Cerebellar nuclear complex (tissue), 1 donor: Measurements from ENCODE around the gene TMEM181.
"Not testable (repeated sequence)": the region's sequence is repeated elsewhere in the genome, so short reads cannot be mapped to it uniquely, and the experiment has no call there.

ENCODE experiments used
- DNase-seq, 2 experiments: peaks; one replicate each; lab custom pipeline; 2025; lab: John Stamatoyannopoulos, UW

TMEM181 gene

GRCh38 chr6:158660333-158660754, 100.5 kb downstream of the TMEM181 start:
- no peak for DNase-seq

- no peak for DNase-seq
Observed at GRCh38 chr6:158661156-158661685, 101.3 kb downstream of the TMEM181 start.

GRCh38 chr6:158662607-158662953, 102.7 kb downstream of the TMEM181 start:
- DNase-seq, result no peak

- DNase-seq, result no peak
Observed at GRCh38 chr6:158662954-158663624, 103.2 kb downstream of the TMEM181 start.

DNA sequence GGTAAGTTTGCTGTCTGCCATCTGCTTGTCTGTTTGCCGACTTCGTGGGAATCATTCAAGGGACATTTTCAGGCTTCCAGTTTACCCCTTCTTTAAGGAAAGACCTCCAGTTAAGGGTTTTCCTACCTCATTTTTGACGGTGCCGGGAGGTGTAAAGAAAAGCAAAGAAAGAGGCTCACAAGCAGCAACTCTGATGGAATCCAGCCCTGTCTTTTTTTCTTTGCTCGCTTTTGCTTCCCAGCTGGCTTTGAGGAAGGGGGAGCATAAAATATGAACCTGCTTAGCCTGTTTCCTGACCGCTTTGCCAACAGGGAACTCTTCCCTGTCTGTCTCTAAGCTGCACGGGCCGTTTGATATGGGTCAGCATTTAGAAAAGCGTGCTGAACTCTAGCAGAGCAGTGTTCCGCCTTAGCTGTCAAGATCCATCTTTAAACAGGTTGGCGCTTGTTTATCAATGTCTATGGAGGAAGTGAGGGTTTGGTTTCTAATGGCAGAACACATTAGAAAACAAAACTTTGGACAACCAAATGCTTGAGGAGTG, 103.8 kb downstream of the TMEM181 start:
- DNase-seq, result no peak

DNA sequence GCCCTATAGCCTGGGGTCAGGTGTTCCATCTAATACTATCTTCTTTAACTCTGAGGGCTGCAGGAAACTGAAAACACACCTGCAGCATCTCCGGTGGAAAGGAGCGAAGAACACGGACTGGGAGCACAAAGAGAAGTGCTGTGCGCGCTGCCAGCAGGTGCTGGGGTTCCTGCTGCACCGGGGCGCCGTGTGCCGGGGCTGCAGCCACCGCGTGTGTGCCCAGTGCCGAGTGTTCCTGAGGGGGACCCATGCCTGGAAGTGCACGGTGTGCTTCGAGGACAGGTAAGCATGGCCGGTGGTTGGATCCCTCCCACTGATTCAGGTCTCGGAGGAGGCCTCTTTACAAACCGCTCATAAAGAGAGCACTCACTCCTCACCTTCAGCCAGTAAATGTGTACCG, 105.4 kb downstream of the TMEM181 start:
- no peak for DNase-seq

- DNase-seq, result no peak
Observed at GRCh38 chr6:158666628-158667359, 106.9 kb downstream of the TMEM181 start.

GRCh38 chr6:158667360-158667981, 107.6 kb downstream of the TMEM181 start:
- no peak for DNase-seq

DNA sequence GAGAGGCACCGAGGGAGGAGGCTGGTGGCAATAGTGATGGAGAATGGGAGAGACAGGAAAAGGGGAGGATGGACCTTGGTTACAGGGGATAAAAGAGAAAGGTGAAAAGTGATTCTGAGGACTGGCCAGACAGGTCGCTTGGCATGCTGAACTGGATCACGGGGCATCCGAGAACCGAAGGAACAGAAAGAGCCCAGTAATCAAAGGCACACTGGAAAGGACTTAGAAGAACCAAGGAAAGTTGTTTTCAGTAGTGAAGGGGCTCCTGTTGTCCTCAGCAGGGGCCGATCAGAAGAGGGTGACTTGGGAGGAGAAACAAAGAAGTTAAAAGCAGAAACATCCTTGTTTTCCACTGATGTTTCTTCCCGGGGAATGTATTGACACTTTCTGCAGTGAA, 108.8 kb downstream of the TMEM181 start:
- DNase-seq, result no peak

DNA sequence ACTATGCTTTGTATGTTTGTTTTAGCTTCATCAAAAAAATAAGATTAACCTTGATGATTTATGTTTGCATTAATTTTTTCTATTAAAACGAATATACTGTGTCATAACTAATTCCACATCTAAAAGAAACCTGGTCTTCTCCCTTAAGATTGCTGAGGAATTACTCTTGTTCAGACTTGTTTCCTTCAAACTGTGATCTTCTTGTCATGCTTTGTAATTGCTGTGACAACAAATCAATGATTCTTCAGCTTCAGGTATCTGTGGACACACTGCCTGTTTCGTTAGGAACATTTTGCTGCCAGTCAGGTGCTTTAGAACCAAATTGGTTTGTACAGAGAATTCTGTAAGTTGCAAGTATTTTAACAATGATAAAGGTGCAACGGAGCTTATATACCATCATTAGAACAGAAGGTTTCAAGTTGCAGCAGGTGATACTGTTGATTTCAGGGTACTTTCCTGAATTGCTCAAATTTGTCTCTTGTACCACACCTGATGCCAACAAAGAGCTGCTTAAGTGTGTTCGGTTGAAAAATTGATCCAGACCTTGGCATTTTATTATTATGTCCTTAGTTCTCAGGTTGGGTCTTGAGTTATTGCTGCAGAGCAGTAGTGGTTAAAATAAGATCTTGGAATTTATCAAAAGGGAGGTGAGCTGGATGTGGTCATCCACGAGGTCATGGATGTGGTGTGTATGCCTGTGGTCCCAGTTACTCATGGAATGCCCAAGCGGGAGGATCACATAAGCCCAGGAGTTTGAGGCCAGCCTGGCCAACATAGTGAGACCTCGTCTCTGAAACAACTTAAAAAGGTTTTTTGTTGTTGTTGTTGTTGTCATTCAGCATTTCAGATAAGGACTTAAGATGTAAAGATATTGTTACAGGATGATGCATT, 109.5 kb downstream of the TMEM181 start:
- DNase-seq, result no peak

- DNase-seq, result not testable (repeated sequence)
Observed at GRCh38 chr6:158672119-158672518, 112.2 kb downstream of the TMEM181 start.

DNA sequence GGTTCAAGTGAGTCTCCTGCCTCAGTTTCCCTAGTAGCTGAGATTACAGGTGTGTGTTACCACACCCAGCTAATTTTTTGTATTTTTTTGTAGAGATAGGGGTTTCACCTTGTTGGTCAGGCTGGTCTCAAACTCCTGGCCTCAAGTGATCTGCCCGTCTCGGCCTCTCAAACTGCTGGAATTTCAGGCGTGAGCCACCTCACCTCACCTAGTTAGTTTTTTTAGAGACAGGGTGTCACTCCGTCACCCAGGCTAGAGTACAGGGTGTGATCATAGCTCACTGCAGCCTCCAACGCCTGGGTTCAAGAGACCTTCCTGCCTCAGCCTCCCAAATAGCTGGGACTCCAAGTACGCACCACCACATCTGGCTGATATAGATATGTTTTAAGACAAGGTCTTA, 112.8 kb downstream of the TMEM181 start:
- no peak for DNase-seq

DNA sequence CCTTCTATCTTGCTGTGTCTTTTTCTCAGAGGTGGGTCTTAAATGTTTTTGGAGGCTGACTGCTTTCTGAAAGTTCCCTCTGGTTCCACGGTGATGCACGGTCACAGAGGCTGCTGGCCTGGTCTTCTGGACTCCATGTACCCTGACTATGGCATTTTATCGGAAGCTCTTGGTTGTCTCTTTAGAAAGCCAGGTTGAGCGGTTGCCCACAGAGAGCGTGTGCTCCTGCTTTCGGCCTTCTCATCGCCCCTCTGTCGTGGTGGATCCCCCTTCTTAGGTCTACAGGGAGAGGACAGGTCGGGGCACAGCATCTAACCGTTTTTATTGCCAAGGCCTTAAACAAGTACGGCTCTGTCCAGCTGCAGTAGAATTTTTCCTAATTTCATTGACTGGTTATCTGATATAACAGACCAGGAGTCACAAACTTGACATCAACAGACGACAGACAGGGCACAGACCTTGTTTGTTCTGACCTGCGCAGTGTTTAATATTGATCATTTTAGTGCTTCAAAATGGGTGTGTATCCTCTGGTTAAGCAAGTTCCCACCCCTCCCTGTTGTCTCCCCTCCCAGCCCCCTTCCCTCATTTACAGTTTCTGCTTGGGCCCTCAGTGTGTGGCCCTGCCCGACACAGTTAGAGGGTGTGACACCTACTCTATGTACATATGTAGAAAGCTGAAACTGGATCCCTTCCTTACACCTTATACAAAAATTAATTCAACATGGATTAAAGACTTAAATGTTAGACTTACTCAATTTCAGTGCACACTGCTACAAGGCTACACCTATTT, 114.6 kb downstream of the TMEM181 start:
- no peak for DNase-seq

GRCh38 chr6:158677094-158677493, 117.2 kb downstream of the TMEM181 start:
- not testable (repeated sequence) for DNase-seq

DNA sequence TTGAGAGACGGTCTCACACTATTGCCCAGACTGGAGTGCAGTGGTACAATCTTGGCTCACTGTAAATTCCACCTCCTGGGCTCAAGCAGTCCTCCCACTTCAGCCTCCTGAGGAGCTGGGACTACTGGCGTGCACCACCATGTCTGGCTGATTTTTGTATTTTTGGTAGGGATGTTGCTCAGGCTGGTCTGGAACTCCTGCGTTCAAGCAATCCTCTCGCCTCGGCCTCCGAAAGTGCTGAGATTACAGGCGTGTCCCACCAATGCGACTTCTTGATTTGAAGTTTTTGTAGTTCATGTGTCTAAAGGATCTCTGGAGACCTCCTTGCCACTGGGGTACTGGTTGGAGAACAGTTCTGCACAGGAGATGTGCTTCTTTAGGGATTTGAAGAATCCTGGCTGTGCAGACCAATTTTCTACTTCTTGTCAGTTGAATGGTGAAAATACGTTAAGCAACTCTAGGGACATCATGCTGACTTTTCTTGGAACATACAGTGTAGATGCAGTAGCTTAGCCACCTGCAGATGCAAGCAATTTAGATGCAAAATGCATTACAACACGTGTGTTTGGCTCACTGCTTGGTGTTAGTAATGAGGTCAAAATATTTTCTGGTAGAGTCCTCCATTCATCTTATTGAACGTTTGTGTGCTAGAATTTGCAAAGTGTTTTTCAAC, 118.2 kb downstream of the TMEM181 start:
- DNase-seq, result no peak

GRCh38 chr6:158680015-158680414, 120.1 kb downstream of the TMEM181 start:
- no peak for DNase-seq

- no peak for DNase-seq
Observed at GRCh38 chr6:158680481-158680880, 120.6 kb downstream of the TMEM181 start.

DNA sequence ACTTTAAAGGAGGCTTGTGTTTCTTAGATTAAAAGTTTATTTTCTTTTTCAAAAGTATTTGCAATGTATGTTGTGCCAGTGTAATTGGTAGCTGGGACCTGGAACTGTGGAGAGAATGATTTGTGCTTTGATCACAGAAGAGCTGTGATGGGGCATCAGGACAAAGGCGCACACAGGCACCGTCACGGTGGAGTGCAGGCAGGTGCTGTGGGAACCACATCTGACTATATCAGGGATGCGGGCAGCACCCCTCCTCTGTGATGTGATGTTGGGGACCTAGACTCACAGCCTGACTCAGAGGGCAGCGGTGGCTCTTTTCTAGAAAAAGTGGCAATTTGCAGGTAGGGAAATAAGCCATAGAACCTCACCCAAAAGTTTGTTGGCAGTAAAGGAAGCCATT, 124.4 kb downstream of the TMEM181 start:
- no peak for DNase-seq

DNA sequence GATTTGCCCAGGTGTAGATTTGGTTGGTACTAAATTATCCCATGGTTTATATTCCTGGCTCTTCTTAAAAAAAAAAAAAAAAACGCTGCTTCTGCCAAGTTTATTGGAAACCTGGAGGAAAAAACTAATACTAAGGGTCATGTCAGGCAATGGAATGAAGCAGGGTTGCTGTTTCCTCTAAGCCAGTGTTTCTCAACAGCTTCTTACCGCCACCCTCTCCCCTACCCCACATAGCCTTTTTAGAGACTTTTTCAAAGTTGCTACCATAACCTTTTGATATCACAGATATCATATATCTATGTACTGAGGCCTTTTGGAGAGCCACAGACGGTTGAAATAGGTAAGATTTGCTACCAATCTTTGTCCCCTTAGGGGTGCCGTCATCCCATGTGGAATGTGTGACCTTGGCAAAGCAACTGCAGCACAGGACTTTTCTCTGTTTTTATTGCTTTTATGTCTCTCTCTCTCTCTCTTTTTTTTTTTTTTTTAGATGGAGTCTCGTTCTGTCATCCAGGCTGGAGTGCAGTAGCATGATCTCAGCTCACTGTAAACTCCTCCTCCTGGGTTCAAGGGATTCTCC, 124.9 kb downstream of the TMEM181 start:
- DNase-seq, result no peak
